ENCODE results near the gene AGRP. TPM values are rescaled to one million over a fixed set of nuclear protein-coding genes. Genes with fewer than 3 reads are reported as not detected.

AGRP gene
- total RNA-seq, 4 donors from 2014 or later = not detected

DNA sequence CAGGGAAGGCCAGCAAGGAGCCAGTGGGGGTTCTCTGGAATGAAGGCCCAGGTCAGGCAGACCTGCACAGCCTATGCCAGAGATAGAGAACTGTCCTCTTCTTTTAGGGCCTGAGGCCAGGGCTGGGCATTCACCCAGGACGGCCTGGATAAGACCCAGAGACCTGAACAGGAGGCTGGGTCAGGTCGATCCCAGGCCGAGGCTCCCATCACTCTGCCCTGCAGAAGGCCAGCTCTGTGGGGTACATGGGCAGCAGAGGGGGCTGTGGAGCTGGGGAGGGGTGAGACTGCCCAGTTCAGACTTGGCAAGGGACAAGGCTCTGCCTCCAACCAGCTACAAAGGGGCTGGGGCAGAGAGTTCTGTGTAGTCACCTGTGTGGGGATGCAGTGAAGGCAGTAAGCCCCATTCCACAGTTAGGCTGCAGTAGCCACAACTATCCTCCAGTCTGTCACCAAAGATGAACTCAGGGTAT lies 37.9 kb downstream of the AGRP start:
- H3K4me1 ChIP-seq = peaks cover 89 to 98% (median 94%) of the 10 kb centered on the region in 4 donors

DNA sequence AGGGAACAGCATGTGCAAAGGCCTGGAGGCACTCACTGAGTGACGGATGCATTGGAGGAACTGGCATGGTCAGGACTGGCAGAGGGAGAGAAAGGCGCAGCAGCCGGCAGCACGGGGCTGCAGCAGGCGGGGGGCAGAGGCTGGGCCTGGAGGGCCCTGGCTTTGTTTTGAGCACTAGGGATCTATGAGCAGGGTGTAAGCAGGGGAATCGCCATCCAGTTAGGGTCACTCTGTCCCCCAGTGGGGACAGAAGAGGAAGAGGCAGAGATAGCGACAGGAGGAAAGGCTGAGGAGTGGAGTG lies 38.3 kb downstream of the AGRP start:
- intact Hi-C loops (cut with DNase I; ENCODE audit: low total_unique reads) = no loop called here
- 71 to 88% methylated on average over 2 to 7 of the region's 7 CpGs for WGBS, 2 donors (ENCODE audit: low coverage in 1 of 2)
- in situ Hi-C loops (cut with MboI; ENCODE audit: low pct_ligation_motif_present in 1 of 4, low pct_unique_long_range_greater_than_20kb in 1 of 4, low sequenced_read_pairs in 3 of 4) = no loop called here
- H3K27me3 ChIP-seq = no peaks in the 10 kb centered on the region
- peak overlapping the region; percentile 86 to 94 (median 88) for H3K27ac ChIP-seq
- DNase-seq = no peak
- no peaks in the 10 kb centered on the region for H3K9me3 ChIP-seq
- peaks cover 86 to 98% (median 91%) of the 10 kb centered on the region in 4 donors for H3K4me1 ChIP-seq
- H3K4me3 ChIP-seq = no peak overlapping the region
- H3K36me3 ChIP-seq = no peaks in the 10 kb centered on the region
- TF ChIP-seq, protein P1, sequence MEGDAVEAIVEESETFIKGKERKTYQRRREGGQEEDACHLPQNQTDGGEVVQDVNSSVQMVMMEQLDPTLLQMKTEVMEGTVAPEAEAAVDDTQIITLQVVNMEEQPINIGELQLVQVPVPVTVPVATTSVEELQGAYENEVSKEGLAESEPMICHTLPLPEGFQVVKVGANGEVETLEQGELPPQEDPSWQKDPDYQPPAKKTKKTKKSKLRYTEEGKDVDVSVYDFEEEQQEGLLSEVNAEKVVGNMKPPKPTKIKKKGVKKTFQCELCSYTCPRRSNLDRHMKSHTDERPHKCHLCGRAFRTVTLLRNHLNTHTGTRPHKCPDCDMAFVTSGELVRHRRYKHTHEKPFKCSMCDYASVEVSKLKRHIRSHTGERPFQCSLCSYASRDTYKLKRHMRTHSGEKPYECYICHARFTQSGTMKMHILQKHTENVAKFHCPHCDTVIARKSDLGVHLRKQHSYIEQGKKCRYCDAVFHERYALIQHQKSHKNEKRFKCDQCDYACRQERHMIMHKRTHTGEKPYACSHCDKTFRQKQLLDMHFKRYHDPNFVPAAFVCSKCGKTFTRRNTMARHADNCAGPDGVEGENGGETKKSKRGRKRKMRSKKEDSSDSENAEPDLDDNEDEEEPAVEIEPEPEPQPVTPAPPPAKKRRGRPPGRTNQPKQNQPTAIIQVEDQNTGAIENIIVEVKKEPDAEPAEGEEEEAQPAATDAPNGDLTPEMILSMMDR (IDR thresholded peaks at IDR 0.05) = no peak
- TF ChIP-seq POLR2A (IDR thresholded peaks at IDR 0.05) = no peak
- TF ChIP-seq EP300 (IDR thresholded peaks at IDR 0.05; ENCODE audit: low read depth) = no peak
- TF ChIP-seq POLR2AphosphoS5 (IDR thresholded peaks at IDR 0.05) = no peak

More for the DNA sequence above, 37.9 kb downstream of the AGRP start:
- in situ Hi-C loops (cut with MboI; ENCODE audit: low pct_ligation_motif_present in 1 of 4, low pct_unique_long_range_greater_than_20kb in 1 of 4, low sequenced_read_pairs in 3 of 4) (no loop called here), intact Hi-C loops (cut with DNase I; ENCODE audit: low total_unique reads) (no loop called here)
- WGBS, 2 donors (ENCODE audit: low coverage in 1 of 2) = 71% methylated on average over 3 of the region's 3 CpGs; no CpG with 5 or more reads in 1 of the 2 donors
- H3K4me3 ChIP-seq = no peak overlapping the region
- no peaks in the 10 kb centered on the region for H3K27me3 ChIP-seq
- H3K27ac ChIP-seq = peak overlapping the region; percentile 86 to 94 (median 88)
- no peaks in the 10 kb centered on the region for H3K36me3 ChIP-seq
- TF ChIP-seq, protein P1 (IDR thresholded peaks at IDR 0.05) = peak in 1 of 5 experiments; percentile 28
- no peak for TF ChIP-seq EP300 (IDR thresholded peaks at IDR 0.05; ENCODE audit: low read depth)
- no peaks in the 10 kb centered on the region for H3K9me3 ChIP-seq
- DNase-seq = peak; percentile 8

DNA sequence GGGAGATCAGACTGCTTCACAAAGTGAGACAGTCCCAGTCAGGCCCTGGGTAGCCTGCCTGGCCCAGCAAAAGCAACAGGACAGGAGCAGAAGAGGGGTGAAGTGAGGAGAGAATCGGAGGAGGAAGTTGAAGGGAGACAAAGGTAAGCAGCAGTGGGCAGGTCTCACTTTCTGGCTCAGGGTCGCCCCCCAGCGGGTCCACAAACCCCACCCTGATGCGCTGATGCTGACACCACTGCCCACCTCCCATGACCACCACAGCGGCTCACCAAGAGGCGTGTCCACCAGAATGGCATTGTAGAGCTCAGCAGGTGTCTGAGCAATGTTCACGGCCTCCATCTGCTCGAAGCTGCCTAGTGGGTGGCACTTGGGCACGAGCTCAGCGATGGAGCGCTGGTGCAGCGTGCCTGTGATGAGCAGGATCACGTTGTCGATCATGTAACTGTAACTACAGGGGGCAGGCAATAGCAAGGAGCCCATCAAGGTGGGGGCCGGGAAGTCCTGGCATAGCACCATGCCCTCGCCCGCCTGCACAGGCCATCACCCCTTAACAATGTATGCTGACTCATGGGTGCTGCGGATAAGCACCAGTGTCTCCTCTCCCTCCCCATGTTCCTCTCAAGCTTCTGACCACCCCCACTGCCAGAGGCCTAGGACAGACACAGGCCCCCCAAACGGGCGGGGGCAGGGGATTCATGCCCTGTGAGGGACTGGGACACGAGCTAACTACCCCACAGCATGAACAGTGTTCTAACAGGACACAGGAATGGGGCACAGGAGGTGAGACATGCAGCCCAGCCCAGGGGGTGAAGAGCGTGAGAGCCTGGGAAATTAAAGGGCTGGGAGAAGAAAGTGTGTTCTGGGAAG lies 38.9 kb downstream of the AGRP start:
- TF ChIP-seq EP300 (IDR thresholded peaks at IDR 0.05; ENCODE audit: low read depth) (no peak), POLR2A (IDR thresholded peaks at IDR 0.05) (no peak), POLR2AphosphoS5 (IDR thresholded peaks at IDR 0.05) (no peak)
- TF ChIP-seq, protein P1 (IDR thresholded peaks at IDR 0.05) = no peak
- DNase-seq = no peak
- H3K9me3 ChIP-seq = no peaks in the 10 kb centered on the region
- WGBS, 2 donors (ENCODE audit: low coverage in 1 of 2) = 82% methylated on average over 18 of the region's 22 CpGs; no CpG with 5 or more reads in 1 of the 2 donors
- H3K36me3 ChIP-seq = no peaks in the 10 kb centered on the region
- in situ Hi-C loops (cut with MboI; ENCODE audit: low pct_ligation_motif_present in 1 of 4, low pct_unique_long_range_greater_than_20kb in 1 of 4, low sequenced_read_pairs in 3 of 4) (no loop called here), intact Hi-C loops (cut with DNase I; ENCODE audit: low total_unique reads) (no loop called here)
- no peak overlapping the region for H3K4me3 ChIP-seq
- peak overlapping the region; percentile 86 to 94 (median 88) for H3K27ac ChIP-seq
- H3K4me1 ChIP-seq = peaks cover 80 to 92% (median 88%) of the 10 kb centered on the region in 4 donors
- no peaks in the 10 kb centered on the region for H3K27me3 ChIP-seq

- Histone ChIP-seq H3K9me3 (no peaks in the 10 kb centered on the region), H3K27ac (peak overlapping the region; percentile 83 to 90 (median 86)), H3K4me3 (no peak overlapping the region), H3K36me3 (peaks cover 0 to 9% (median 0%) of the 10 kb centered on the region in 4 donors), H3K4me1 (peaks cover 71 to 80% (median 77%) of the 10 kb centered on the region in 4 donors), H3K27me3 (no peaks in the 10 kb centered on the region)
- intact Hi-C loops (cut with DNase I; ENCODE audit: low total_unique reads) (no loop called here), in situ Hi-C loops (cut with MboI; ENCODE audit: low pct_ligation_motif_present in 1 of 4, low pct_unique_long_range_greater_than_20kb in 1 of 4, low sequenced_read_pairs in 3 of 4) (no loop called here)
- TF ChIP-seq, protein P1 (IDR thresholded peaks at IDR 0.05) = no peak
- peak; percentile 44 to 72 (median 63) for TF ChIP-seq POLR2AphosphoS5 (IDR thresholded peaks at IDR 0.05)
- DNase-seq = peak; percentile 50
- 69% methylated on average over 6 of the region's 6 CpGs; no CpG with 5 or more reads in 1 of the 2 donors for WGBS, 2 donors (ENCODE audit: low coverage in 1 of 2)
These were observed 40.1 kb downstream of the AGRP start for GRCh38 chr16:67443265-67443664.

All from transverse colon (tissue), 4 donors.